ENCODE measurements around the gene PTPRG. TPM values are rescaled to one million over a fixed set of nuclear protein-coding genes. Genes with fewer than 3 reads are reported as not detected.

PTPRG gene
- total RNA-seq, 2 donors from 2014 or later = 76.5 to 108 TPM

DNA sequence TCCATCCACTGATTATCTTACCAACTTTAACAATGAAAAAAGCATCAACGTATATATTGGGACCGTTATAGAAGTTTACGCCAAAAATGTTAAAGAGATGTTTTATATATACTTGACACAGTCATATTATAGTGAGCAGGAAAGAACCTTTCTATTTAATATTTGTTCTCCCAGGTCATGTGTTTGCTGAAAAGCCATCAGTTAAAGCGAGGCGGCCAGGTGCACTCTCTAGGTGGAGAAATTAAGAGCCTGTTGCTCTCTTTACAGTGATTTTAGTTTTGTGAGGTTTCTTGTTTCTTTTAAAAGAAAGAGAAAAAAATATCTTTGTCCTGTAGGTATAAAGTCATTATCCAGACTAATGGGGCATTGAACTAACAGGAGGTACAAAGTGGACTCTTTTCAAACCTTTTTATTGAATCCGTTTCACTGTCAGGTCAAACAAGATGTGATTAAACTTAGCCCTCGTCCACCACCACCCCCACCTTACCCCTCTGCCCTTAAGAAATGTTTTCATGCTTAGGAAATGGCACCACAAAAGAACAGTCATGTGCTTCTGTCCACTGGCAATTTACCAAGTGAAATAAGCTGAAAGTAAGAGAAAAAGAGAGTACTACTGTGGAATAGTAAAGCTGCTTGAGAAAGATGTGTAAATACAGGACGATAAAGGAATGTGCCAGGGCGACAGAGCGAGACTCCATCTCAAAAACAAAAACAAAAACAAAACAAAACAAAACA, 279.9 kb downstream of the PTPRG start:
- no peak overlapping the region for H3K27ac Mint-ChIP-seq

GRCh38 chr3:61841988-61842387, 280.6 kb downstream of the PTPRG start:
- Mint-ChIP-seq H3K4me3 (no peak overlapping the region), H3K4me1 (peaks cover 9% of the 10 kb centered on the region), H3K9me3 (no peaks in the 10 kb centered on the region), H3K36me3 (ENCODE audit: low read depth) (peaks cover 3% of the 10 kb centered on the region), H3K27me3 (ENCODE audit: insufficient read depth) (no peaks in the 10 kb centered on the region), H3K27ac (no peak overlapping the region)
- DNase-seq = no peak
- WGBS, 2 experiments (ENCODE audit: insufficient coverage in 1 of 2, insufficient read length in 1 of 2) = 83 to 87% methylated on average over 1 to 2 of the region's 2 CpGs
- Histone ChIP-seq H3K27me3 (ENCODE audit: control insufficient read depth, insufficient read depth, low read length, poor library complexity, severe bottlenecking) (no peaks in the 10 kb centered on the region), H3K9me3 (ENCODE audit: control insufficient read depth, low read length) (no peaks in the 10 kb centered on the region), H3K36me3 (ENCODE audit: control insufficient read depth, insufficient read depth, low read length) (peaks cover 2% of the 10 kb centered on the region), H3K4me3 (ENCODE audit: low read length) (no peak overlapping the region), H3K4me1 (ENCODE audit: control insufficient read depth, insufficient read depth, low read length) (no peaks in the 10 kb centered on the region), H3K27ac (ENCODE audit: low read depth, low read length) (no peak overlapping the region), H3K9ac (ENCODE audit: extremely low read depth, low read length, poor library complexity, severe bottlenecking) (no peak overlapping the region)
- TF ChIP-seq, protein P1, sequence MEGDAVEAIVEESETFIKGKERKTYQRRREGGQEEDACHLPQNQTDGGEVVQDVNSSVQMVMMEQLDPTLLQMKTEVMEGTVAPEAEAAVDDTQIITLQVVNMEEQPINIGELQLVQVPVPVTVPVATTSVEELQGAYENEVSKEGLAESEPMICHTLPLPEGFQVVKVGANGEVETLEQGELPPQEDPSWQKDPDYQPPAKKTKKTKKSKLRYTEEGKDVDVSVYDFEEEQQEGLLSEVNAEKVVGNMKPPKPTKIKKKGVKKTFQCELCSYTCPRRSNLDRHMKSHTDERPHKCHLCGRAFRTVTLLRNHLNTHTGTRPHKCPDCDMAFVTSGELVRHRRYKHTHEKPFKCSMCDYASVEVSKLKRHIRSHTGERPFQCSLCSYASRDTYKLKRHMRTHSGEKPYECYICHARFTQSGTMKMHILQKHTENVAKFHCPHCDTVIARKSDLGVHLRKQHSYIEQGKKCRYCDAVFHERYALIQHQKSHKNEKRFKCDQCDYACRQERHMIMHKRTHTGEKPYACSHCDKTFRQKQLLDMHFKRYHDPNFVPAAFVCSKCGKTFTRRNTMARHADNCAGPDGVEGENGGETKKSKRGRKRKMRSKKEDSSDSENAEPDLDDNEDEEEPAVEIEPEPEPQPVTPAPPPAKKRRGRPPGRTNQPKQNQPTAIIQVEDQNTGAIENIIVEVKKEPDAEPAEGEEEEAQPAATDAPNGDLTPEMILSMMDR (conservative IDR thresholded peaks at IDR 0.05) = no peak

More for the DNA sequence above, 279.9 kb downstream of the PTPRG start:
- DNase-seq = no peak
- WGBS, 2 experiments (ENCODE audit: insufficient coverage in 1 of 2, insufficient read length in 1 of 2) = 90 to 97% methylated on average over 4 to 9 of the region's 10 CpGs
- no peaks in the 10 kb centered on the region for H3K9me3 ChIP-seq (ENCODE audit: control insufficient read depth, low read length)
- TF ChIP-seq, protein P1 (conservative IDR thresholded peaks at IDR 0.05) = no peak
- peaks cover 3% of the 10 kb centered on the region for H3K4me1 Mint-ChIP-seq
- H3K27ac ChIP-seq (ENCODE audit: low read depth, low read length) = no peak overlapping the region
- no peaks in the 10 kb centered on the region for H3K27me3 Mint-ChIP-seq (ENCODE audit: insufficient read depth)
- H3K4me3 Mint-ChIP-seq = no peak overlapping the region
- peaks cover 4% of the 10 kb centered on the region for H3K36me3 ChIP-seq (ENCODE audit: control insufficient read depth, insufficient read depth, low read length)
- no peak overlapping the region for H3K4me3 ChIP-seq (ENCODE audit: low read length)
- H3K9me3 Mint-ChIP-seq = no peaks in the 10 kb centered on the region
- H3K27me3 ChIP-seq (ENCODE audit: control insufficient read depth, insufficient read depth, low read length, poor library complexity, severe bottlenecking) = no peaks in the 10 kb centered on the region
- no peaks in the 10 kb centered on the region for H3K4me1 ChIP-seq (ENCODE audit: control insufficient read depth, insufficient read depth, low read length)
- no peak overlapping the region for H3K9ac ChIP-seq (ENCODE audit: extremely low read depth, low read length, poor library complexity, severe bottlenecking)
- peaks cover 3% of the 10 kb centered on the region for H3K36me3 Mint-ChIP-seq (ENCODE audit: low read depth)

DNA sequence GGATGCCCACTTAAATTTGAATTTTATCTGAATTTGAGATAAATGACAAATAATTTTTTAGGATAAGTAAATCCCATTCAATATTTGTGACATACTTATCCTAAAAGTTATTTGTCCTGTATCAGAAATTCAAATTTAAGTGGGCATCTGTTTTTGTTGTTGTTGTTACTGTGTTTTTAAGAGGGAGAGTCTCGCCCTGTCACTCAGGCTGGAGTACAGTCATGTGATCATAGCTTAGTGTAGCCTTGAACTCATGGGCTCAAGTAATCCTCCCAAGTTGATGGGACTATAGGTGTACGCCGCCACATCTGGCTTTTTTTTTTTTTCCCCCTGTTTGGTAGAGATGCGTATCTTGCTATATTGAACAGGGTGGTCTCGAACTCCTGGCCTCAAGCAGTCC, 283.0 kb downstream of the PTPRG start:
- DNase-seq = peak; percentile 20
- Mint-ChIP-seq H3K36me3 (ENCODE audit: low read depth) (no peaks in the 10 kb centered on the region), H3K4me3 (no peak overlapping the region), H3K9me3 (no peaks in the 10 kb centered on the region), H3K27me3 (ENCODE audit: insufficient read depth) (no peaks in the 10 kb centered on the region), H3K4me1 (peaks cover 26% of the 10 kb centered on the region), H3K27ac (no peak overlapping the region)
- Histone ChIP-seq H3K9me3 (ENCODE audit: control insufficient read depth, low read length) (no peaks in the 10 kb centered on the region), H3K9ac (ENCODE audit: extremely low read depth, low read length, poor library complexity, severe bottlenecking) (no peak overlapping the region), H3K4me1 (ENCODE audit: control insufficient read depth, insufficient read depth, low read length) (no peaks in the 10 kb centered on the region), H3K4me3 (ENCODE audit: low read length) (no peak overlapping the region), H3K36me3 (ENCODE audit: control insufficient read depth, insufficient read depth, low read length) (no peaks in the 10 kb centered on the region), H3K27ac (ENCODE audit: low read depth, low read length) (no peak overlapping the region), H3K27me3 (ENCODE audit: control insufficient read depth, insufficient read depth, low read length, poor library complexity, severe bottlenecking) (no peaks in the 10 kb centered on the region)
- 98 to 100% methylated on average over 2 to 5 of the region's 5 CpGs for WGBS, 2 experiments (ENCODE audit: insufficient coverage in 1 of 2, insufficient read length in 1 of 2)
- TF ChIP-seq, protein P1 (conservative IDR thresholded peaks at IDR 0.05) = no peak
